Ascending aorta (tissue), 2 donors: Measurements from ENCODE around the gene SLC16A10. TPM values are rescaled to one million over a fixed set of nuclear protein-coding genes. Genes with fewer than 3 reads are reported as not detected.

Experiments
- DNase-seq, 2 donors: peaks; one replicate each; pipeline ENCODE4 v3.0.0-alpha.2; 2019; ENCODE audit warnings: low spot score in 2 of 2
- H3K27ac ChIP-seq, 2 donors: fragments of 200-600 bp; sonication (generic); one replicate each; pipeline ENCODE4 v1.5.1; 2016 to 2017; ENCODE audit warnings: mild to moderate bottlenecking in 1 of 2
- H3K27me3 ChIP-seq: fragments of 200-600 bp; sonication (generic); one replicate; pipeline ENCODE4 v1.5.1; 2017
- H3K36me3 ChIP-seq, 2 donors: fragments of 200-600 bp; sonication (generic); one replicate each; pipeline ENCODE4 v1.5.1; 2016
- H3K4me1 ChIP-seq, 2 donors: fragments of 200-600 bp; sonication (generic); one replicate each; pipeline ENCODE4 v1.5.1; 2016 to 2017; ENCODE audit warnings: mild to moderate bottlenecking in 1 of 2
- H3K4me3 ChIP-seq, 2 donors: fragments of 200-600 bp; sonication (generic); one replicate each; pipeline ENCODE4 v1.5.1; 2016 to 2017; ENCODE audit warnings: mild to moderate bottlenecking in 1 of 2
- H3K9me3 ChIP-seq, 2 donors: fragments of 200-600 bp; sonication (generic); one replicate each; pipeline ENCODE4 v1.5.1; 2016
- intact Hi-C: fragments of 100-400 bp; cut with DNase I; formaldehyde crosslinking; loops from one replicate; pipeline ENCODE4 v1.15.1; 2023
- total RNA-seq: library from RNA; depleted of rRNA; stranded (reverse); fragments of >200 nt; gene quantifications from one replicate; pipeline ENCODE4 v1.1.0, GENCODE V29; 2016
- TF ChIP-seq, protein P1 (sequence below), 3 experiments: fragments of 200-600 bp in 2 of 3; fragments of 450-650 bp in 1 of 3; sonication (generic) in 2 of 3; IDR thresholded peaks; one replicate each; pipeline ENCODE4 v1.5.1; 2016 to 2019; ENCODE audit warnings: antibody characterized with exemption in 3 of 3, mild to moderate bottlenecking in 1 of 3, moderate library complexity in 1 of 3

Gene SLC16A10
- total RNA-seq, 1 donor from 2014 or later, result 7.8 TPM

DNA sequence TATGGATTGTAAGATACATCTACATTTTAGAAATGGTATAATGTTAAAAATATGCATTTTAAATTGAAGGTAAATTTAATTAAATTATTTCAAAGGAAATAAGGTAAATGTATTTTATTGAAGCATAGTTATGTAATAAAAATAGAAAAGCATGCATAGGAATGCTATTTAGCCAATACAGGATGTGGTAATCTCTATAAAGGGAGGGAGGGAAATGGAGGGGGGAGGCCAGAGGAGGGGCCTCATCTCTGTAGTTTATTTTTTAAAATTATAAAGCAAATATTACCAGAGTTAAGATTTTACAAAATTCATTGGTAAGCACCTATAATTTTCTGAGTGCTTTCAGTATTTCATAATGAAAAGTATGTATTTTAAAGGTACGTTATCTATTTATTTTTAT, 27.2 kb downstream of the SLC16A10 start:
- Histone ChIP-seq H3K4me3 (no peak overlapping the region), H3K36me3 (no peaks in the 10 kb centered on the region), H3K27ac (peak overlapping the region in 1 of 2 donors; percentile 55), H3K4me1 (peaks cover 0 to 4% of the 10 kb centered on the region in 2 donors), H3K9me3 (no peaks in the 10 kb centered on the region), H3K27me3 (no peaks in the 10 kb centered on the region)
- TF ChIP-seq, protein P1, sequence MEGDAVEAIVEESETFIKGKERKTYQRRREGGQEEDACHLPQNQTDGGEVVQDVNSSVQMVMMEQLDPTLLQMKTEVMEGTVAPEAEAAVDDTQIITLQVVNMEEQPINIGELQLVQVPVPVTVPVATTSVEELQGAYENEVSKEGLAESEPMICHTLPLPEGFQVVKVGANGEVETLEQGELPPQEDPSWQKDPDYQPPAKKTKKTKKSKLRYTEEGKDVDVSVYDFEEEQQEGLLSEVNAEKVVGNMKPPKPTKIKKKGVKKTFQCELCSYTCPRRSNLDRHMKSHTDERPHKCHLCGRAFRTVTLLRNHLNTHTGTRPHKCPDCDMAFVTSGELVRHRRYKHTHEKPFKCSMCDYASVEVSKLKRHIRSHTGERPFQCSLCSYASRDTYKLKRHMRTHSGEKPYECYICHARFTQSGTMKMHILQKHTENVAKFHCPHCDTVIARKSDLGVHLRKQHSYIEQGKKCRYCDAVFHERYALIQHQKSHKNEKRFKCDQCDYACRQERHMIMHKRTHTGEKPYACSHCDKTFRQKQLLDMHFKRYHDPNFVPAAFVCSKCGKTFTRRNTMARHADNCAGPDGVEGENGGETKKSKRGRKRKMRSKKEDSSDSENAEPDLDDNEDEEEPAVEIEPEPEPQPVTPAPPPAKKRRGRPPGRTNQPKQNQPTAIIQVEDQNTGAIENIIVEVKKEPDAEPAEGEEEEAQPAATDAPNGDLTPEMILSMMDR (IDR thresholded peaks at IDR 0.05), result no peak
- intact Hi-C loops, result no loop called here
- no peak for DNase-seq

- H3K27me3 ChIP-seq, result no peaks in the 10 kb centered on the region
- no peak for DNase-seq
- TF ChIP-seq, protein P1 (IDR thresholded peaks at IDR 0.05), result no peak
- H3K27ac ChIP-seq, result no peak overlapping the region
- no peaks in the 10 kb centered on the region for H3K36me3 ChIP-seq
- no peak overlapping the region for H3K4me3 ChIP-seq
- intact Hi-C loops, result no loop called here
- H3K4me1 ChIP-seq, result peaks cover 0 to 4% of the 10 kb centered on the region in 2 donors
- H3K9me3 ChIP-seq, result no peaks in the 10 kb centered on the region
Observed at GRCh38 chr6:111118826-111119225, 31.5 kb downstream of the SLC16A10 start.

GRCh38 chr6:111119571-111120329, 32.4 kb downstream of the SLC16A10 start:
- Histone ChIP-seq H3K4me1 (no peaks in the 10 kb centered on the region), H3K27ac (peak overlapping the region in 1 of 2 donors; percentile 10), H3K9me3 (no peaks in the 10 kb centered on the region), H3K36me3 (no peaks in the 10 kb centered on the region), H3K27me3 (no peaks in the 10 kb centered on the region), H3K4me3 (no peak overlapping the region)
- TF ChIP-seq, protein P1 (IDR thresholded peaks at IDR 0.05), result no peak
- no peak for DNase-seq
- intact Hi-C loops, result no loop called here

- Histone ChIP-seq H3K27me3 (no peaks in the 10 kb centered on the region), H3K4me3 (no peak overlapping the region), H3K27ac (no peak overlapping the region), H3K9me3 (no peaks in the 10 kb centered on the region), H3K4me1 (no peaks in the 10 kb centered on the region), H3K36me3 (no peaks in the 10 kb centered on the region)
- intact Hi-C loops, result no loop called here
- DNase-seq, result no peak
- TF ChIP-seq, protein P1 (IDR thresholded peaks at IDR 0.05), result no peak
Observed at GRCh38 chr6:111121789-111122350, 34.6 kb downstream of the SLC16A10 start.

DNA sequence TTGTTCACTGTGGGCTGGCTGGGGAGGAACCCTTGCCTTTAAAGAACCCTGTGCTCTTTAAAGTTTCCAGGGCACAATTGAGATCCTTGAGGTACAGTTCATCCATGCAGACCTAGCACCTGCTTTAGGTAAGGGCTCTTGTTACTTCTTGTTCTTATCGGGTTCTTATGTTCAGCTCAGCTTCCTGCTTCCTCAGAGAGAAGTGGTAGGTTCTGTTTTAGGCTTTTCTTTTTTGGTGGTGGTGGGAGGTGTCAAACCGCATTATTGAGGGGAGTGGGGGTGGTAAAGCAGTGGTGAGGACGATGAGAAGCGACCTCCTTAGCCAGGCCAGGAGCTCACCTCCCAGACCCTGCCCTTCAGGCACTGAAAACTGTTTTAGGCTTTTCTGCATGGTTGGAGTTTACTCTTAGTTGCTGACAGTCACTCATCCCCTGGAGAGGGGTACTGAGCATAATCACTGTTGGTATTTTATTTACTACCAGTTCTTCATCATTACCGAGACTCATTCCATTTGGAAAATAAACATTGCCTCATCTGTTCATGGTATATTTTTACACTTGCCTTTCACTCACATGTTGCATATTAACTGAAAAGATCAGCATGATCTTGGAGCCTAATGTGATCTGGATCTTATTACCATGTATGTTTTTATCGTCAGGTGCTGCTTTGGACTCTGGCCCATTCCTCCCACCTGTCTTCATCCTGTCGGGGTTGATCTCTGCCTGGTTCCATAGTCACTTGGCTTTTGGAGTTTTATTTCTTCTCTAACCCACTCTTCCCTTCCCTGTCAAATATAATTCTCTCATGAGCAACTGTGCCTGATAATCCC, 35.4 kb downstream of the SLC16A10 start:
- Histone ChIP-seq H3K9me3 (no peaks in the 10 kb centered on the region), H3K27me3 (no peaks in the 10 kb centered on the region), H3K36me3 (no peaks in the 10 kb centered on the region), H3K4me1 (no peaks in the 10 kb centered on the region), H3K4me3 (no peak overlapping the region), H3K27ac (no peak overlapping the region)
- intact Hi-C loops, result no loop called here
- TF ChIP-seq, protein P1 (IDR thresholded peaks at IDR 0.05), result no peak
- no peak for DNase-seq
